NCI-H2107 treated with DMSO at 0.1 percent for 48 hours (cell line): ENCODE data around the gene CASTOR2.
"Not testable (repeated sequence)": the region's sequence is repeated elsewhere in the genome, so short reads cannot be mapped to it uniquely, and the experiment has no call there.

Experiments
- DNase-seq: peaks from one replicate; lab custom pipeline; 2025; ENCODE audit not compliant: unreplicated experiment; lab: John Stamatoyannopoulos, UW

Gene CASTOR2

GRCh38 chr7:74964511-74965119 lies at the start of gene CASTOR2:
TSS of gene CASTOR2 (plus strand) at chr7:74964705. CDS start at chr7:74964986, 281 bp downstream.
- DNase-seq, result not testable (repeated sequence)

- not testable (repeated sequence) for DNase-seq
These were observed 42.1 kb upstream of the CASTOR2 start for GRCh38 chr7:74922321-74922890.

- not testable (repeated sequence) for DNase-seq
These were observed 40.9 kb upstream of the CASTOR2 start for GRCh38 chr7:74923644-74924043.

- not testable (repeated sequence) for DNase-seq
These were observed 37.5 kb upstream of the CASTOR2 start for GRCh38 chr7:74926968-74927367.

GRCh38 chr7:74931563-74932328 lies 32.8 kb upstream of the CASTOR2 start:
- not testable (repeated sequence) for DNase-seq

GRCh38 chr7:74939429-74939828 lies 25.1 kb upstream of the CASTOR2 start:
- DNase-seq, result not testable (repeated sequence)

GRCh38 chr7:74941302-74942069 lies 23.0 kb upstream of the CASTOR2 start:
- DNase-seq, result not testable (repeated sequence)

GRCh38 chr7:74943923-74944322 lies 20.6 kb upstream of the CASTOR2 start:
- not testable (repeated sequence) for DNase-seq

GRCh38 chr7:74947741-74948140 lies 16.8 kb upstream of the CASTOR2 start:
- DNase-seq, result not testable (repeated sequence)

GRCh38 chr7:74953774-74954173 lies 10.7 kb upstream of the CASTOR2 start:
- not testable (repeated sequence) for DNase-seq

- DNase-seq, result not testable (repeated sequence)
These were observed 6.2 kb upstream of the CASTOR2 start for GRCh38 chr7:74958328-74958727.

GRCh38 chr7:74963704-74964510 lies 598 bp upstream of the CASTOR2 start:
- DNase-seq, result not testable (repeated sequence)

- DNase-seq, result not testable (repeated sequence)
These were observed 1.8 kb downstream of the CASTOR2 start for GRCh38 chr7:74966208-74966854.

GRCh38 chr7:74966909-74967308 lies 2.4 kb downstream of the CASTOR2 start:
- not testable (repeated sequence) for DNase-seq

GRCh38 chr7:74971431-74971830 lies 6.9 kb downstream of the CASTOR2 start:
- not testable (repeated sequence) for DNase-seq

GRCh38 chr7:74972377-74972776 lies 7.9 kb downstream of the CASTOR2 start:
- DNase-seq, result not testable (repeated sequence)

GRCh38 chr7:74975959-74976358 lies 11.5 kb downstream of the CASTOR2 start:
- not testable (repeated sequence) for DNase-seq

- not testable (repeated sequence) for DNase-seq
These were observed 13.0 kb downstream of the CASTOR2 start for GRCh38 chr7:74977523-74977922.

- DNase-seq, result not testable (repeated sequence)
These were observed 23.9 kb downstream of the CASTOR2 start for GRCh38 chr7:74988436-74988835.

GRCh38 chr7:74993121-74993520 lies 28.6 kb downstream of the CASTOR2 start:
- no peak for DNase-seq
